Measurements from ENCODE around the gene ARHGAP24. TPM values are rescaled to one million over a fixed set of nuclear protein-coding genes. Genes with fewer than 3 reads are reported as not detected.

ARHGAP24 gene
- total and polyA plus RNA-seq, 10 of the 15 experiments (the other 5 are each of a cell fraction or from before 2014, with no cell fraction given): 0.10 to 4.2 (median 0.52) TPM

DNA sequence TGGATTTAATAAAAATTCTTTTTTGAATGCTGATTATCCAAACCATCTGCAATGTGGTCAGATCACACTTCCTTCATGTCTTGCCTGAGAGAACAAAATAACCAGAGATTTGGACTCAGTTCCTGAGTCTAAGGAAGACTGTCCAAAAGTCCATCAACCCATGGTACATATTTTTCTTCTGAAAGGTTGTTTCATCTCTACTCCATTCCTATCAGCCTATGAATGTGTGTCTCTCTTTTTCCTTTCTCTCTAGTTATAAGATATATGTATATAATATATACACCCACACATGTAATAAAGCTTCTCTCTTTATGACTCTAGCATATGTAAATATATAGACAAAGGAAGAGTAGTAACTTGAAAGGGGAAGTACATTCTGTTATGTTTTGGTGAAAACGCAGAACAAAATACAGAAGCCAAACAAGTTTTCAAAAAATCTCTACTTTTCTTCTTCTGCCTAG lies 226.9 kb downstream of the ARHGAP24 start (continued):
- TF ChIP-seq, protein P1, sequence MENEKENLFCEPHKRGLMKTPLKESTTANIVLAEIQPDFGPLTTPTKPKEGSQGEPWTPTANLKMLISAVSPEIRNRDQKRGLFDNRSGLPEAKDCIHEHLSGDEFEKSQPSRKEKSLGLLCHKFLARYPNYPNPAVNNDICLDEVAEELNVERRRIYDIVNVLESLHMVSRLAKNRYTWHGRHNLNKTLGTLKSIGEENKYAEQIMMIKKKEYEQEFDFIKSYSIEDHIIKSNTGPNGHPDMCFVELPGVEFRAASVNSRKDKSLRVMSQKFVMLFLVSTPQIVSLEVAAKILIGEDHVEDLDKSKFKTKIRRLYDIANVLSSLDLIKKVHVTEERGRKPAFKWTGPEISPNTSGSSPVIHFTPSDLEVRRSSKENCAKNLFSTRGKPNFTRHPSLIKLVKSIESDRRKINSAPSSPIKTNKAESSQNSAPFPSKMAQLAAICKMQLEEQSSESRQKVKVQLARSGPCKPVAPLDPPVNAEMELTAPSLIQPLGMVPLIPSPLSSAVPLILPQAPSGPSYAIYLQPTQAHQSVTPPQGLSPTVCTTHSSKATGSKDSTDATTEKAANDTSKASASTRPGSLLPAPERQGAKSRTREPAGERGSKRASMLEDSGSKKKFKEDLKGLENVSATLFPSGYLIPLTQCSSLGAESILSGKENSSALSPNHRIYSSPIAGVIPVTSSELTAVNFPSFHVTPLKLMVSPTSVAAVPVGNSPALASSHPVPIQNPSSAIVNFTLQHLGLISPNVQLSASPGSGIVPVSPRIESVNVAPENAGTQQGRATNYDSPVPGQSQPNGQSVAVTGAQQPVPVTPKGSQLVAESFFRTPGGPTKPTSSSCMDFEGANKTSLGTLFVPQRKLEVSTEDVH (IDR thresholded peaks at IDR 0.05; ENCODE audit: low read depth, partially characterized antibody): no peak
- TF ChIP-seq ZNF24 (IDR thresholded peaks at IDR 0.05): no peak
- TF ChIP-seq TAF1 (IDR thresholded peaks at IDR 0.05; ENCODE audit: borderline replicate concordance, low read depth, low read length): no peak
- TF ChIP-seq ZNF207 (IDR thresholded peaks at IDR 0.05; ENCODE audit: borderline replicate concordance): no peak
- TF ChIP-seq EED (IDR thresholded peaks at IDR 0.05; ENCODE audit: low read depth): no peak
- TF ChIP-seq RELA (IDR thresholded peaks at IDR 0.05; ENCODE audit: borderline replicate concordance, partially characterized antibody): peak; percentile 24
- TF ChIP-seq SPI1 (IDR thresholded peaks at IDR 0.05; ENCODE audit: borderline replicate concordance, insufficient read depth, low read depth, low read length): peak; percentile 81
- TF ChIP-seq RBBP5 (conservative IDR thresholded peaks at IDR 0.05): no peak
- peak; percentile 91 for TF ChIP-seq DPF2 (IDR thresholded peaks at IDR 0.05)
- TF ChIP-seq GABPA (IDR thresholded peaks at IDR 0.05; ENCODE audit: low read depth): 0 out of 2 replicates have a peak, but pooled peaks have one; percentile 22
- TF ChIP-seq YBX1 (IDR thresholded peaks at IDR 0.05): no peak
- TF ChIP-seq, protein P2, sequence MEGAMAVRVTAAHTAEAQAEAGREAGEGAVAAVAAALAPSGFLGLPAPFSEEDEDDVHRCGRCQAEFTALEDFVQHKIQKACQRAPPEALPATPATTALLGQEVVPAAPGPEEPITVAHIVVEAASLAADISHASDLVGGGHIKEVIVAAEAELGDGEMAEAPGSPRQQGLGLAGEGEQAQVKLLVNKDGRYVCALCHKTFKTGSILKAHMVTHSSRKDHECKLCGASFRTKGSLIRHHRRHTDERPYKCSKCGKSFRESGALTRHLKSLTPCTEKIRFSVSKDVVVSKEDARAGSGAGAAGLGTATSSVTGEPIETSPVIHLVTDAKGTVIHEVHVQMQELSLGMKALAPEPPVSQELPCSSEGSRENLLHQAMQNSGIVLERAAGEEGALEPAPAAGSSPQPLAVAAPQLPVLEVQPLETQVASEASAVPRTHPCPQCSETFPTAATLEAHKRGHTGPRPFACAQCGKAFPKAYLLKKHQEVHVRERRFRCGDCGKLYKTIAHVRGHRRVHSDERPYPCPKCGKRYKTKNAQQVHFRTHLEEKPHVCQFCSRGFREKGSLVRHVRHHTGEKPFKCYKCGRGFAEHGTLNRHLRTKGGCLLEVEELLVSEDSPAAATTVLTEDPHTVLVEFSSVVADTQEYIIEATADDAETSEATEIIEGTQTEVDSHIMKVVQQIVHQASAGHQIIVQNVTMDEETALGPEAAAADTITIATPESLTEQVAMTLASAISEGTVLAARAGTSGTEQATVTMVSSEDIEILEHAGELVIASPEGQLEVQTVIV (IDR thresholded peaks at IDR 0.05; ENCODE audit: borderline replicate concordance, partially characterized antibody): no peak
- TF ChIP-seq ZSCAN29 (IDR thresholded peaks at IDR 0.05): no peak
- TF ChIP-seq MTA3 (IDR thresholded peaks at IDR 0.05; ENCODE audit: borderline replicate concordance, low read length): 0 out of 2 replicates have a peak, but pooled peaks have one; percentile 58
- 0 out of 3 replicates have a peak, but pooled peaks of 1 of the 2 experiments have one; percentile 8 for TF ChIP-seq EGR1 (IDR thresholded peaks at IDR 0.05; ENCODE audit: borderline replicate concordance in 1 of 2, low read depth in 2 of 2, low read length in 2 of 2)
- no peak for TF ChIP-seq LARP7 (IDR thresholded peaks at IDR 0.05)
- peak; percentile 50 to 76; a peak in 3 of 4 replicates for TF ChIP-seq IKZF2 (IDR thresholded peaks at IDR 0.05)
- TF ChIP-seq SREBF1 (IDR thresholded peaks at IDR 0.05; ENCODE audit: low read length): peak; percentile 59; the same call in 1 of the 2 replicates
- no peak for TF ChIP-seq TARDBP (IDR thresholded peaks at IDR 0.05; ENCODE audit: borderline replicate concordance)
- TF ChIP-seq, protein P3, sequence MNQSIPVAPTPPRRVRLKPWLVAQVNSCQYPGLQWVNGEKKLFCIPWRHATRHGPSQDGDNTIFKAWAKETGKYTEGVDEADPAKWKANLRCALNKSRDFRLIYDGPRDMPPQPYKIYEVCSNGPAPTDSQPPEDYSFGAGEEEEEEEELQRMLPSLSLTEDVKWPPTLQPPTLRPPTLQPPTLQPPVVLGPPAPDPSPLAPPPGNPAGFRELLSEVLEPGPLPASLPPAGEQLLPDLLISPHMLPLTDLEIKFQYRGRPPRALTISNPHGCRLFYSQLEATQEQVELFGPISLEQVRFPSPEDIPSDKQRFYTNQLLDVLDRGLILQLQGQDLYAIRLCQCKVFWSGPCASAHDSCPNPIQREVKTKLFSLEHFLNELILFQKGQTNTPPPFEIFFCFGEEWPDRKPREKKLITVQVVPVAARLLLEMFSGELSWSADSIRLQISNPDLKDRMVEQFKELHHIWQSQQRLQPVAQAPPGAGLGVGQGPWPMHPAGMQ (IDR thresholded peaks at IDR 0.05; ENCODE audit: borderline replicate concordance): no peak
- TF ChIP-seq PAX5 (IDR thresholded peaks at IDR 0.05; ENCODE audit: borderline replicate concordance, low read depth, low read length): no peak
- TF ChIP-seq, protein P4, sequence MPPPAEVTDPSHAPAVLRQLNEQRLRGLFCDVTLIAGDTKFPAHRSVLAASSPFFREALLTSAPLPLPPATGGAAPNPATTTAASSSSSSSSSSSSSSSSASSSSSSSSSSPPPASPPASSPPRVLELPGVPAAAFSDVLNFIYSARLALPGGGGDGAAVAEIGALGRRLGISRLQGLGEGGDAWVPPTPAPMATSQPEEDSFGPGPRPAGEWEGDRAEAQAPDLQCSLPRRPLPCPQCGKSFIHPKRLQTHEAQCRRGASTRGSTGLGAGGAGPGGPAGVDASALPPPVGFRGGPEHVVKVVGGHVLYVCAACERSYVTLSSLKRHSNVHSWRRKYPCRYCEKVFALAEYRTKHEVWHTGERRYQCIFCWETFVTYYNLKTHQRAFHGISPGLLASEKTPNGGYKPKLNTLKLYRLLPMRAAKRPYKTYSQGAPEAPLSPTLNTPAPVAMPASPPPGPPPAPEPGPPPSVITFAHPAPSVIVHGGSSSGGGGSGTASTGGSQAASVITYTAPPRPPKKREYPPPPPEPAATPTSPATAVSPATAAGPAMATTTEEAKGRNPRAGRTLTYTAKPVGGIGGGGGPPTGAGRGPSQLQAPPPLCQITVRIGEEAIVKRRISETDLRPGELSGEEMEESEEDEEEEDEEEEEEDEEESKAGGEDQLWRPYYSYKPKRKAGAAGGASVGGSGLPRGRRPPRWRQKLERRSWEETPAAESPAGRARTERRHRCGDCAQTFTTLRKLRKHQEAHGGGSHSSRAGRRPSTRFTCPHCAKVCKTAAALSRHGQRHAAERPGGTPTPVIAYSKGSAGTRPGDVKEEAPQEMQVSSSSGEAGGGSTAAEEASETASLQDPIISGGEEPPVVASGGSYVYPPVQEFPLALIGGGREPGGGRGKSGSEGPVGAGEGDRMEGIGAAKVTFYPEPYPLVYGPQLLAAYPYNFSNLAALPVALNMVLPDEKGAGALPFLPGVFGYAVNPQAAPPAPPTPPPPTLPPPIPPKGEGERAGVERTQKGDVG (CRISPR knock-in tag; IDR thresholded peaks at IDR 0.05): no peak
